ENCODE measurements around the gene C9.

DNA sequence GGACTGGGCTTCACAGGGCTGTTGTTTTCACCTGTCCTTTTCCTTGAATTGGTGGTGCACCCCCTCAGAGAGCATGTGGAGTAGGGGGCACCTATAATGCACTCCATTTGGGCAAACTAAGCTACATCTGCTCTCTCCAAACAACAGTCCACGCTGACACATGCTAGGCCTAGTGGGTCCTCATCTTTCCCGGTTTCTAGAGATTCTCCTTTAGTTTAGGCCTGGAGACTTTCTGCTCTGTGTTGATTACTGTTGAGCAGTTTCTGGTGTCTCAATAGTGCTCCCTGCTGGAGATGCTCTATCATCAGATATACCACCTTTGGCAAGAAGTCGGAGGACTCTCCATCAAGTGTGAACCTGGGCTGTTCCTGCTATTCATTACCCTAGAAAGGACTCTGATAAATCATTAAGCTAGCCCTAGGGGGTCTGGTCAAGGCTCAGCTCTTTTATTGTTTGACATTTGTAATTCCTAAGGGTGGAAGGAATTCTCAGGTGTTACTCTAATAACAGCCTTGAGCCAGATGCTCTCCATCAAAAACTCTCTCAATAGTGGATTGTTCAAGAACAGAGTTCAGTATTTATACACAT is 81.0 kb downstream of the C9 start:
- TF ChIP-seq CTCF (IDR thresholded peaks at IDR 0.05) = peak in 5 of 6 experiments; percentile 19 to 73 (median 65)
- TF ChIP-seq POLR2A (IDR thresholded peaks at IDR 0.05) = no peak
